CD4-positive, alpha-beta T cell treated with Interleukin-2 at 100 ng/mL for 4 hours (primary cell): ENCODE data around the gene STX1B.

Experiments used
- DNase-seq: peaks from one replicate; pipeline ENCODE4 v3.0.0-alpha.2; 2020; ENCODE audit warnings: low spot score

STX1B gene

GRCh38 chr16:30979170-30980022, 31.0 kb downstream of the STX1B start:
- no peak for DNase-seq

GRCh38 chr16:30977502-30977901, 32.9 kb downstream of the STX1B start:
- no peak for DNase-seq

GRCh38 chr16:30976486-30976885, 34.0 kb downstream of the STX1B start:
- DNase-seq: no peak

GRCh38 chr16:30974348-30974747, 36.1 kb downstream of the STX1B start:
- no peak for DNase-seq

- no peak for DNase-seq
Measured at GRCh38 chr16:30972872-30973271, 37.6 kb downstream of the STX1B start.

GRCh38 chr16:30971298-30971697, 39.1 kb downstream of the STX1B start:
- DNase-seq: no peak

GRCh38 chr16:30969246-30969842, 41.1 kb downstream of the STX1B start:
- no peak for DNase-seq

GRCh38 chr16:30967795-30968194, 42.6 kb downstream of the STX1B start:
- DNase-seq: no peak

GRCh38 chr16:30966033-30966619, 44.3 kb downstream of the STX1B start:
- DNase-seq: no peak

- no peak for DNase-seq
Measured at GRCh38 chr16:30965436-30965835, 45.0 kb downstream of the STX1B start.

- no peak for DNase-seq
Measured at GRCh38 chr16:30964574-30965226, 45.7 kb downstream of the STX1B start.

GRCh38 chr16:30963925-30964511, 46.4 kb downstream of the STX1B start:
- DNase-seq: no peak

GRCh38 chr16:30961384-30961783, 49.1 kb downstream of the STX1B start:
- DNase-seq: no peak

GRCh38 chr16:30958175-30959079, 52.0 kb downstream of the STX1B start:
- no peak for DNase-seq

GRCh38 chr16:30957456-30958174, 52.8 kb downstream of the STX1B start, which contains the start of gene SETD1A:
Gene SETD1A (plus strand): TSS chr16:30957754. CDS start chr16:30958732, 978 bp downstream.
- DNase-seq: peak; percentile 96

- peak; percentile 91 for DNase-seq
Measured at GRCh38 chr16:30956601-30957455, 53.6 kb downstream of the STX1B start.

GRCh38 chr16:30954993-30955392, 55.4 kb downstream of the STX1B start:
- DNase-seq: no peak

GRCh38 chr16:30953511-30954124, 56.8 kb downstream of the STX1B start:
- peak; percentile 68 for DNase-seq

- no peak for DNase-seq
Measured at GRCh38 chr16:30953111-30953510, 57.3 kb downstream of the STX1B start.
